KBM-7 (cell line): ENCODE data around the gene MTSS2.
"Not testable (repeated sequence)": the region's sequence is repeated elsewhere in the genome, so short reads cannot be mapped to it uniquely, and the experiment has no call there.

Experiments used
- DNase-seq: peaks from one replicate; pipeline ENCODE4 v3.0.0-alpha.2; 2015
- in situ Hi-C: fragments of 300-500 bp; cut with MboI; formaldehyde crosslinking; loops from 2 replicates; pipeline ENCODE4 v1.14.3; 2020; ENCODE audit warnings: low sequenced_read_pairs, low pct_unique_long_range_greater_than_20kb, mixed read lengths

Gene MTSS2

DNA sequence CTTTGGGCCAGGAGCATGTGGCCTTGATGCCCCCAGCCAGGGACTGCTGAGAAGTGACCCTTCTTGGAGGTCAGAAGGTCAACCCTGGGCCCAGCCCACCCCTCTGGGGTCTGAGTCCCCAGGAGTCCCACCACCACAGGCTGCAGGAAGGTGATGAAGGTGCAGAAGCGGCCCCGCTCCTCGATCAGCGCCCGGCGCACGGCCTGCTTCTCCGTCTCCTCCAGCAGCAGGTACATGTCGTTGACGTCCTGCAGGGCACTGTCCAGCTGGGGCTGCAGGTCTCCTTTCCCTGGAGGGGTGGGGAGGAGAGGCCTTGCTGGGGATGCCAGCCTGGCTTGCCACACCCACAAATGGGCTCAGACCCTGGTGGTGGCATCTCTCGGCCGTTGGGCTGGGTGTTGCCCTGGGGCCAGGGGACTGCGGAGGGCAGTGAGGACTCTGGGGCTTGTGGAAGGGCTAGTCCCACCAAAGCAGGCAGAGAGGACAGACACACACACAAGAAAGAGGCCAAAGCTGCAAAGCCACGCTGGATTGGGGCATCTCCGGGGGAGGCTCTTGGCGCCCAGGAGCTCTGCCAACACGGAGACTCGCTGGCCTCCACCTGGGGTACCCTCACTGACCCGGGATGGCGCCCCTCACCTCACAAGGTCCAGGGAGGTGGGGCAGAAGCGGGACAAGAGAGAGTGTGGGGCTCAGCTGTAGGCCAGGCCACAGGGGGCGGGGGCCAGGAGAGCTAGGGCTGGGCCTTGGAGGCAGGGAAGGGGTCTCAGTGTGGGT is 7.5 kb downstream of the MTSS2 start:
- in situ Hi-C loops: no loop called here
- DNase-seq: no peak

DNA sequence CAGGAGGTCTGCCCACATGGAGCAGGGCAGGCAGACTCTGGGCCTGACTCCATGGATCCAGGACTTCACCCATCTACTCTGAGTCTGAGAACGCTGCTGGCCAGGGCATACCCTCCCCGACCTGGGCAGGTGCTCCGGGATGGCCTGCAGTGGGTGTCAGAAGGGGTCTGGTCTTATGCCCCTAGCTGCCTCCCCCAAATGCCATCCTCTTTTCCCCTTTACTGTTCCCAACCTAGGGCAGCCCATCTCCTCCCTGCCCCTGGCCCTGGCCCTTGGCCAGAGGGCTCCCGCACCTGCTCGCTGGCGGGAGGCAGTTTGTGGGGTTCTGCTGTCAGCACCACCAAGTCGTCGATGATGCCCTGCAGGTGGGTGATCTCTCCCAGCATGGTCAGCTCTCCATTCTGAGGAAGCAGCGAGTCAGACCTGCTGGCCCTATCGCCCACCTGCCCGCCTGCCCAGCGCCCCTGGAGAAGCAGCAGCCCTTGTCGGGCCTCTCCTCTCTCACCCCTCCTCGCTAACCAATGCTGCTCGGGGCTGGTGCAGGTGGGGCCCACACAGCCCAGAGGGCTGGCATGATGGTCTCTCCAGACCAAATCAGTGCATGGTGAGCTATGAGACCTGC is 8.2 kb downstream of the MTSS2 start:
- DNase-seq: no peak
- in situ Hi-C loops: no loop called here

DNA sequence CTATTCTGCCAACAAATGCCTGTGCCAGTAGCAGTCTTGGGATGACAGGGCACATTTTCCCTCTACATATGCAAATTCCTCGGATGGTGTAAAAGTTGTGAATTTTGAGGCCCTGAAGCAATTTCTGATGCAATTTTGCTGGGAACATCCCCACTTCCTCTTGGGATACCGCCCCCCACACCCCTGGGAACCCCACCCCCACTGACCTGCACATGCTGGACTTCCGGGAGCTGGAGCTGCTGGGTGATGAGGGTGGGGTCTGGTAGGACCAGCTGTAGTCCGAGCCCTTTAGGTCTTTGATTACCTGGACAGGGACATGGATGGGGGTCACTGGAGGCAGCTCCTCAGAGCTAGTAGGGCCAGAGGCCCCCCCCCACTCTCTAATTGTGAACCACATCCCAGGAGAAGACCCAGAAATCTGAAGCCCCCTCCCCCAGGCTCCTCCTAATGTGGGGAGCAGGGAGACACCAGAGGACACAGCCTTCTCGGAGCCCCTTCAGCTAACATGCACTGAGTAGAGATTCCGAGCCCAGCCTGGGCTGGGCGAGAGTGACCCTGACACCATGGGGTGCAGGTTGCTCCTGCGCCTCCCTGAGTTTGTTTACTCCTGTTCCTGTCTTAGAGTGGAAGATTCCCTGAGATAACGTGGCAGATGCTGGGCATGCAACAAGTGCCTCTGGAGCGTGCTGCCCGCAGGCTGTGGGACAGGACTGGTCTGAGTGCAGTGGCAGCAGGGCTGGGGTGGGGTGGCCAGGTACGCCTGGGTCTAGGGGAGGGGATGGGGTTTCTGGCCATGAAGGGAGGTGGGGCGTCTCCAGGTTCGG is 9.0 kb downstream of the MTSS2 start:
- in situ Hi-C loops: no loop called here
- no peak for DNase-seq

DNA sequence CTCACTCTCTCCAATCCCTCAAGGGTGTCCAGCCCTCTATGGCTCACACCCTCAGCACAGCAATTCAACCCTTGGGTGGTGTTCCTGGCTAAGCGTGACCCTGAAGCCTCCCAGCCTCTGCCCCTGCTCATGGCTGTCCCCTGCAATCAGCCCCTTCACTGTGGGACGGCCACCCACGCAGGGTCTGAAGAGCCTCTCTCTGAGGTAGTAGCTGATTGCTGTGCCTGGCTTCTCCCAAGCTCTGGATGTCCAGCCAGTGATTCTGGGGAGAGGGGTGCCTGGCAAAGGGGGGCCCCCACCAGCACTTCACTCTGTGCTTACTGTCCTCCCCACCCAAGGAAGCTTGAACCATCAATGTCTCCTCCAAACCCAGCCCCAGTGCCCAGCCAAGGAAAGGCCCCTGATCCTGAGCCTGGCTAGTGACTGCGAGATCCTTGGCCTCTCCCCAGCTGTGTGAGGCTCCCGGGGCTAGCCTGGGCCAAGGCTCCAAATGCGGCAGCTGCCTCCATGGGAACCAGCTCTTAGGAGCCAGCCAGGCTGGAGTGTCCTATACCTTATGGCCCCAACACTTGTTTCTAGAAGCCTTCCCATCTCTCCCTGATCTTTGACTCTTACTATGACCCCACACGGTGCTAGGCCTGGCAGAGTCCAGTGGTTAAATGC is 9.9 kb downstream of the MTSS2 start:
- in situ Hi-C loops: no loop called here
- no peak for DNase-seq

DNA sequence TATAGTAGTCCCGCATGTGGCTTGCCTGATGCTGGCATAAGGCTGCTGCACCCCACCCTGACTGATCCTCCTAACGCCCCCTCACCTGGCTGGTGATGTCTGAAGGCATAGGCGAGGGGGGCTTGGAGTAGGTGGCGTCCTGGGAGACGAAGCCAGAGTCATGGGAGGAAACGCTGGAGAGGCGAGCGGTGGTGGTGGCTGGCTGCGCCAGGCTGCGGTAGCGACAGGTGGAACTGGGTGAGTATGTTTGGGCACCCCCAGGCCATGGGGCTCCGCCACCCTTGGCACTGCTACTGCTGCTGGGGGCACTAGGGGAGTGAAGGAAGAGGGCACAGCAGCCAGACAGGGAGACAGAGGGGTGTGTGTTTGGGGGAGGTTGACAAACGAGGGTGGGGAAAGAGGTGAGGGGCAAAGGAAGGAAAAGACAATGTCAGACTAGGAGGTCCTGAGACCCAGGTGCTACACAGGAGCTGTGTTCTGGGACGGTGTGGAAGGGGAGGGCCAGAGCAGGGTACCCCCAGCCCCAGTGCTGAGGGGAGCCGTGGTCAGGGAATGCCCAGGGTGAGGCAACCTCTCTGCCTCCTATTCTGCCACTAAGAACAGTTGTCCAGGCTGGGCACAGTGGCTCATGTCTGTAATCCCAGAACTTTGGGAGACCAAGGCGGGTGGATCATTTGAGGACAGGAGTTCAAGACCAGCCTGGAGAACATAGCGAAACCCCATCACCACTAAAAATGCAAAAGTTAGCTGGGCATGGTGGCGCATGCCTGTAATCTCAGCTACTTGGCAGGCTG is 11.4 kb downstream of the MTSS2 start:
- DNase-seq: no peak
- in situ Hi-C loops: no loop called here

DNA sequence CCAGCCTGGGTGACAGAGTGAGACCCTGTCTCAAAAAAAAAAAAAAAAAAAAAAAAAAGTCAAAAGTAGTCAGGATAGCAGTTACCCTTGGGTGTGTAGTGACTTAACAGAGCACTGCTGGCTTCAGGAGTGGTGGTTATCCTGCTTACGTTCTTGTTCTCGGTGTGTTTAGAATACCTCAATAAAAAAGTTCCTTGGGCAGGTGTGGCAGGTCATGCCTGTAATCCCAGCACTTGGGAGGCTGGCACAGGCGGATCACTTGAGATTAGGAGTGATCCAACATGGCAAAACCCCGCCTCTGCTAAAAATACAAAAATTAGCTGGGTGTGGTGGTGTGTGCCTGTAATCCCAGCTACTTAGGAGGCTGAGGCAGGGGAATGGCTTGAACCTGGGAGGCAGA is 14.9 kb downstream of the MTSS2 start:
- DNase-seq, in situ Hi-C loops: not testable (repeated sequence)

DNA sequence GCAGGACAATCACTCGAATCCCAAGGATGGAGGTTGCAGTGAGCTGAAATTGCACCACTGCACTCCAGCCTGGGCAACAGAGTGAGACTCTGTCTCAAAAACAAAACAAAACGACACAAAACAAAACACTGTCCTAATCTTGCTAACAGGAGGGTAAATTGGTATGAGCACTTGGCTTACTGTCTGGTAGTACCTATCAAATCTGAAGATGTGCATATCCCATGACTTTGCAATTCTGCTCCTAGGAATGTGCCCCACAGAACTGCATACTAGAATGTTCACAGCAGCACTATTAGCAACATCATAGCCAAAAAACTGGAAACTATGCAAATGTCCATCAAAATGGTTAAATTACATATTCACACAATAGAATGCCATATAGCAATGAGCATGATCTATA is 15.7 kb downstream of the MTSS2 start:
- in situ Hi-C loops: no loop called here
- no peak for DNase-seq

DNA sequence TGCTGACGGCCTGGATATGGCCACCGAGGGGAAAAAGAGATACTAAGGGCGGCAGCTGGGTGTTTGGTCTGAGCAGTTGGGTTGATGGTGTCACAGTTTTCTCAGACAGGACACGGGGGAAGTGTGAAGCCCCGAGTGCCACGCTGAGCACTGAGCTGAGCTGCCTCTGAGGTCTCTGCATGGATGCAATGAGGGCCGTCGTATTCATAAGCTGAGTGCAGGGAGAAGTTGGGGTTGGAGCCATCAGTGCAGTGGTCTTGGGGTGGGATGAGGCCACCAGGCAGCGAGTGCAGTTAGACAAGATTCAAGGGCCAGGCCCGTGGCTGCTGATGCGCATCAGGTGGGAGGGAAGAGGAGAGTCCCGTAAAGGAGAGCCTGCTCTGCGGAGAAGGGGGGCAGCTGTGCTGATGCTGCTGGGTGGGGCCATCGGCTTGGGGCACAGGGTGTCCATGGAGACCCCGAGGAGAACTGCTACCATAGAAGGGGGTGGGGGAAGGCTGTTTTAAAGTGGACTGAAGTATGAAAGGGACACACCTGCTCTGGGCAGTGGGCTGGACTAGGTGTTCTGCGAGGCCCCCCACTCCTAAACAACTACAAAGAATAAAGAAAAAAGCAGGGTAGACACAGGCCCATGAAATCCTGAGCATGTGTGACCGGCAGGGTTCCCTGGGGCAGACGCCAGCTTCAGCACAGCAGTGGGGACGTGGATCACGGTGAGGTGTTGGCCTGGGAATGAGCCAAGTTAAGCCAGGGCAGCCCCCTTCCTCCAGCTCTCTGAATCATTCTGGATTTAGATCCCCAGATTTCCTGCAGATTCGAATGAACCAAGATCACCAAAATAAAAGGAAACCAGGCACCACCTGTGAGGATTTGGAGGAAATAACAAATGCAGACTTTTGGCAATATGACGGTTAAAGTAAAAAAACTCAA is 19.8 kb downstream of the MTSS2 start:
- no peak for DNase-seq
- in situ Hi-C loops: no loop called here

DNA sequence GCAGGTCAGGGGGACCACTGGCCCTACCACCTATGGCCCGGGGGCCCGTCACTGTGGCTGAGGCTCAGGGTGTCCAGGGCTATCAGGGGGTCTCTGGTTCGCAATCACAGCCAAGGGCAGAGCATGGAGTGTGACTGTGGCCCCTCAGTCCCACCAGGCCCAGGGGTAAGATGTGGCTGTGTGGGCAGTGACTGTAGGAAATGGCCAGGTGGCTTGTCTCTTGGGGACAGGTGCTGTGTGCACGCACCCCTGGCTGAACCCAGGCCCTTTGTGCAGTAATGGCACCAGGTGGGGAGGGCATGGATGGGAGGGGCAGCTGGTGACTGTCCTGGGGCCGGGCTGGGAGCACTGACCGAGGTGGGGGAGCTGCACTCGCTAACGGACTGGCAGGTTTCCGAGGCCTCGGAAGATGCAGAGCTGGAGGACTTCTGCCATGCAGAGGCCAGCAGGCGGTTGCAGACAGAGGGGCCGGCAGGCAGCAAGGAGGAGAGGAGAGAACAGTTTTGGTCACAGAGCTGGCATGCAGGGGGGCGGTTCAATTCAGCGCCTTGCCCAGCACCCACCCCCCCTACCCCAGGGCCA is 20.6 kb downstream of the MTSS2 start:
- in situ Hi-C loops: no loop called here
- no peak for DNase-seq

DNA sequence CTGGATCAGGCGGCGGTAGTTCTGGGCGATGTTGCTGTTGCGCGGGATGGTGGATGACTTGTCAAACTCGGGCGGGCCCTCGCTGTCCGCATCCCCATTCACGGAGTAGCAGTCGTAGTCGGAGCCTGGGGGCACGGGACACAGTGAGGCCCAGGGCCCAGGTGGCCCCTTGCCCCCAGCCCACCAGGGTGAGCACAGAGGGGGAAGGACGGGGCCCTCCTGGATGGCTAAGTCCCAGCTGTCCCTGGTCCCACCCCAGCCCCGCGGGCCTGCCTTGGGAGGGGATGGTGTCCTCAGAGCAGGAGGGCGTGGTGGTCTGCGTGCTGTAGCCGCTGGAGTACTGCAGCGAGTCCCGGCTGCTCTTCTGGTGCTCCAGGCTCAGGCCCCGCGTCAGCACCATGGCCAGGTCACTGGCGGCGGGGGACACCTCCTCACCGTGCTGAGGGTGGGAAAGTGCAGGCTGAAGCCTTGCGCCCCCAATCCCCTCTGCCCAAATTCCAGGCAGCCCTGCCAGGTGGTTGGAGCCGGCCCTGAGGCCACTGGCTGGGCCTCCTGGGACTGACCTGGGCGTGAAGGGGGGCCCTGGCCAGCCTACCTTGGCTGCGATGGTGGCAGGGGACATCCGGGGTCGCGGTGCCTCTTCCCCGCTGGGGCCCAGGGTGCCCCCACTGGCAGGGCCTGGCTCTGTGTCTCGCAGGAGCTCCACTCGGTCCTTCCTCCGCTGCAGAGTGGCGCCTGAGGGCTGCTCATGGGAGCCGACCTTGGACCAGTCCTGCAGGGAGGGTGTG is 21.3 kb downstream of the MTSS2 start:
- in situ Hi-C loops: no loop called here
- no peak for DNase-seq

DNA sequence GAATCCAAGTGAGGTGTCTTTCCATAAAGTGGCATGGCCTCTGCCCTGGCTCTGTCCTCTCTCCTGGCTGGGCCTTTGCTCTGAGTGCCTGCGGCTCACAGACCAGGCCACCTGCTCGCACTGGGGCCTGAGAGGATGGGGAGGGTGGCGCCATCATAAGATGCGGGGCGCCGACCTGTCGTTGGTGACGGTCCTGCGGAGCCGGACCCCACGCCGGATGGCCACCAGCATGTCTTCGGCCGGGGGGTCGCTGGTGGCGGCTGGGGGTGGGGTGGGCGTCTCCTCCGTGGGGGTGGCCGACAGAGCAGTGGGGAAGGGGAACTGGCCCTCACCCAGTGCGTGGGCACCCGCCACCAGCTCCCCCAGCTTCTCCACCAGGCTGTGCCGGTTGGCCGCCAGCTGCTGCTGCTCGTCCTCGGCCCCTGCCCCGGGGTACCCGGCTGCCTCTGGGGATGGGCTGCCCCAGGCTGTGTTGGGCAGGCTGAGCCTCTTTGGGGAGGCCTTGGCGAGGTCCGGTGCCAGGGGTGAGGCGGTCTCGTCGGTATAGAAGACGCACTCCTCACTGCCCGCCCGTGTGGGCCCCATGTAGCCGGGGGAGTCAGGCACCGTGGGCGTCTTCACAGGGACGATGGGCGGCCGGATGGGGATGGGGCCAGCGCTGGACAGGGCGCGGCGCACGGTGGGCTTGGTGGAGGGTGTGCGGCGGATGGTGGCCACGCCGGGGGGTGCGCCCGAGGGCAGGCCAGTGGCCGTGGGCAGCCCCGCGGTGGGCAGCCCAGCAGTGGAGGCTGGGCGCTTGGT is 22.1 kb downstream of the MTSS2 start:
- in situ Hi-C loops: no loop called here

DNA sequence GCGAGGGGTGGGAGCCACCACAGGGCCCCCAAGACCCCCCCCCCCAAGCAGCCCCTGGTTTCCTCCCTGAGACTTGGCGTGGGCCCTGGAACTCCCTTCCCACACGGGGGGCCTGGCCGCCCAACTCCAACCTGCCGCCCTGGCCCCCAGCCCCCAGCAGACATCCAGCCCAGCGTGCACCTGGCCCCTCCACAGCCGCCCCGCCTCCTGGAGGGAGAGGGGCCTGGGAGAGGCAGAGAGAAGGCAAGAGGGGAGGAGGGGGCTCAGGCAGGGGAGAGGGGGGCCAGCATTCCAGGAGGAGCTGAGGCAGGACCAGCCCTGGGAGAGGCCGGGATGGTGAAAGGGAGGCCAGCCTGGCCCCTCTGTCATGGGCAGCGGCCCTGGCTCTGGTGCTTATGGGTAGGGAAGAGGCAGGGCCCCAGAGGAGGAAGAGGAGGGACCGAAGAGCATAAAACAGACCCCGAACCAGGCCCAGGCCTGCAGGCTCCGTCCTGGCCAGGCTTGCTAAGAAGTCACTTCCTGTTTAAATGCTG is 22.8 kb downstream of the MTSS2 start:
- DNase-seq: no peak
- in situ Hi-C loops: no loop called here

More for the DNA sequence above, 22.1 kb downstream of the MTSS2 start:
- no peak for DNase-seq

DNA sequence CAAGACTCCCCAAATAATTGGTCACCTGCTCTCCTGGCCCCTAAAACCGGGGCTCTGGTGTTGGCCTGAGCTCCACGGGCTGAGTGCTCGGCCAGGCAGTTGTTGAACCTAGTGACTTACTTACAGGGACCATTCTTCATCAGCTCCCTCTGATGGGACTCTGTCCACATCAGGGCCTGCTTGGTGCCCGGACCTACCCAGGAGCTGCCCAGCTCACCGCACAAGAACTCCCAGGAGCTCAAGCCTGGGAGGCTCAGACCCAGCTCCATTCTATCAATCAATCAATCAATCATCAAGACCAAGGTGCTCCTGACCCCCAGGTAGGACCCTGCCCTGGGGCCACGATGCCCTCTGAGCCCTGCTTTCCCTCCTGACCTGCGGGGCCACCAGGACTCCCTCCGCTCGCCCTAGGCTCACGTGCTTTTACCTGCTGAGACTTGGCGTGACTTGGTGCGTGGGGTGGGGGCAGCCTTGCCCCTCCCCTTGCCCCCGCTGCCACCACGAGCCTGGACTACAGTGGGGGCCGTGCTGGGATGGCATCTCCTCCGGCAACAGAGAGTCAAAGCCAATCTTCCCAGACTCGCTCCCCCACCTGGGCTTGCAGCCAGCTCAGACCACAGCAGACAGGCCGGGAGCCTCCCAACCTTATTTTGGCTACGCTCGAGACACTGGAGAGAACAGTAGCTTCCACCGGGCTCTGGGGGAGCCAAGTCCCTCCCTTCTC is 23.8 kb downstream of the MTSS2 start:
- in situ Hi-C loops: no loop called here

DNA sequence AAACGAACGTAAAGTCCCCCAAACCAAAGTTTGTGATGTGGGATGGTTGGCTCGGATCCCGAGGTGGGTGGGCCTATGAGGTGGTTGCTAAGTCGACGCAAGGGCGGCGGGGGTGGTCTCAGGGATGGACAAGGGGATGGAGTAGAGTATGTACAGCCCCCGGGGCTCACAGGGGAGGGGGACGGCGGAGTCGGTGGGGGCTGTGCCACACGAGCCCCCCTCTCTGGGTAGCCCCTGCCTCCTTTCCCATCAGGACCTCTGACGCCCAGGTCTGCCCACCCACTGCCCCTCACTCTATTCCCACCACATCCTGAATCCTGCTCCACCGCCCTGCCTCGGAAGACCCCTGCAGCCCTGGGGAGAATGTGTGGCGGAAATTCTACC is 24.3 kb downstream of the MTSS2 start:
- DNase-seq: no peak
- in situ Hi-C loops: no loop called here

More for the DNA sequence above, 23.8 kb downstream of the MTSS2 start:
- no peak for DNase-seq

DNA sequence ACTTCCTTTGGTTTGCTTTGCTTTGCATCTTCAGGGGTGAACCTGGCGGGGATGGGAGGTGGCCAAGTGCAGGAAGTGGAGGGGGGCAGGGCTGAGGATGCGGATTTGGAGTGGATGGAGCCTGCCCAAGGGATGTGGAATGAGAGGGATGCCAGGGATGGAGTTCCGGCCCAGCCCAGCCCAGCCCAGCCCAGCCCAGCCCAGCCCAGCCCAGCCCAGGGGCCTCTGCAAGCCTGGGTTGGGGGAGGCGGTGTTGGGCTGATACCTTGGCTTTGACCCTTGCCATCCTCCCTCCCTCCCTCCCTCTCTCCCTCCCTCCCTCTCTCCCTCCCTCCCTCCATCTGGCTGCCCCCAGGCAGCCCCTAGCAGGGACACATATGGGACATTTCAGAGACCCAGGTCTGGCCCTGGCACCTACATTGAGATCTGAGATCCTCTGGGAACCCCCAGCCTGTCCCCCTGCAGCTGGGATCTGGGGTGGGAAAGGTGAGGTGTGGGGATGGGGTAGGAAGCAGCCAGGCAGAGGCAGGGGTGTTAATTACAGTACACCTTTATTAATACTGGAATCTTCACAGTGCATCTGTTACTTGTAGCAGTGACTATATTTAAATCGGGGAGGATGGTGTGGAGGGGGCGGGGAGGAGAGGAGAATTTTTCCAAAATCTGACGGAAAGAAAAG is 25.0 kb downstream of the MTSS2 start:
- in situ Hi-C loops: no loop called here
- DNase-seq: no peak
